Activated naive CD4-positive, alpha-beta T cell treated with anti-CD3 and anti-CD28 coated beads for 36 hours (primary cell): ENCODE results near the gene PTPRN2. TPM values are rescaled to one million over a fixed set of nuclear protein-coding genes. Genes with fewer than 3 reads are reported as not detected.
"Not testable (repeated sequence)": the region's sequence is repeated elsewhere in the genome, so short reads cannot be mapped to it uniquely, and the experiment has no call there.

Experiments used
- CTCF ChIA-PET: fragments of 350-600 bp; sonication (Branson Sonifier 250); formaldehyde crosslinking; loops from one replicate; lab custom pipeline; 2021; ENCODE audit warnings: antibody characterized with exemption; lab: Charles Lee
- DNase-seq: peaks from one replicate; pipeline ENCODE4 v3.0.0-alpha.2; 2020
- H3K27ac Mint-ChIP-seq: one replicate; pipeline ENCODE4 v1.8.0; 2021; ENCODE audit warnings: mild to moderate bottlenecking, mixed read lengths
- H3K27me3 Mint-ChIP-seq: one replicate; pipeline ENCODE4 v1.8.0; 2021; ENCODE audit warnings: low read depth, mixed read lengths
- H3K36me3 Mint-ChIP-seq: one replicate; pipeline ENCODE4 v1.8.0; 2021; ENCODE audit warnings: low read depth, mixed read lengths
- H3K4me1 Mint-ChIP-seq: one replicate; pipeline ENCODE4 v1.8.0; 2021; ENCODE audit warnings: low read depth, mixed read lengths
- H3K4me3 Mint-ChIP-seq: one replicate; pipeline ENCODE4 v1.8.0; 2021; ENCODE audit warnings: mild to moderate bottlenecking, moderate library complexity, mixed read lengths
- H3K9me3 Mint-ChIP-seq: one replicate; pipeline ENCODE4 v1.8.0; 2021; ENCODE audit warnings: mixed read lengths
- intact Hi-C: fragments of 100-400 bp; cut with micrococcal nuclease; formaldehyde crosslinking; loops from one replicate; pipeline ENCODE4 v1.15.1; 2023
- total RNA-seq, 2 experiments: library from RNA; stranded (reverse); gene quantifications; one replicate each; pipeline ENCODE4 v1.2.3, GENCODE V29; 2021

Gene PTPRN2
- total RNA-seq, 2 experiments from 2014 or later: 0.54 to 0.62 TPM

DNA sequence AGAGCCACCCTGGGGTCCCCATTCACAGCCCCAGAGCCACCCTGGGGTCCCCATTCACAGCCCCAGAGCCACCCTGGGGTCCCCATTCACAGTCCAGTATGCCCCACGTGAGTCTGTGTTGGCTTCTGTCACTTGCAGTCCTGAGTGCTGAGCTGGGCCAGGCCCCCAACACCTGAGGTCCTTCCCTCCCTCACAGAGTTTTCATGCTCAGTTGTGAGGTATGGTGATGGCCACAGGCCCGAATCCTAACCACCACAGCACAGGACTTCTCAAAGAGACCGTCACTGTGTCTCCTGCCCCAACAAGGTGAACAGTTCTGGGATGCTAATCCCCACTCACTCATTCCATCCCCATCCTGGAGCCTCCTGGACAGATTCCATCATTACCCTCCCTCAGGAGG is 239.2 kb downstream of the PTPRN2 start:
- no peak overlapping the region for H3K27ac Mint-ChIP-seq
- H3K4me3 Mint-ChIP-seq: no peak overlapping the region
- no peaks in the 10 kb centered on the region for H3K9me3 Mint-ChIP-seq
- DNase-seq: no peak
- CTCF ChIA-PET: no interaction called here
- H3K36me3 Mint-ChIP-seq: no peaks in the 10 kb centered on the region
- H3K27me3 Mint-ChIP-seq: no peaks in the 10 kb centered on the region
- no peaks in the 10 kb centered on the region for H3K4me1 Mint-ChIP-seq
- intact Hi-C loops: no loop called here

DNA sequence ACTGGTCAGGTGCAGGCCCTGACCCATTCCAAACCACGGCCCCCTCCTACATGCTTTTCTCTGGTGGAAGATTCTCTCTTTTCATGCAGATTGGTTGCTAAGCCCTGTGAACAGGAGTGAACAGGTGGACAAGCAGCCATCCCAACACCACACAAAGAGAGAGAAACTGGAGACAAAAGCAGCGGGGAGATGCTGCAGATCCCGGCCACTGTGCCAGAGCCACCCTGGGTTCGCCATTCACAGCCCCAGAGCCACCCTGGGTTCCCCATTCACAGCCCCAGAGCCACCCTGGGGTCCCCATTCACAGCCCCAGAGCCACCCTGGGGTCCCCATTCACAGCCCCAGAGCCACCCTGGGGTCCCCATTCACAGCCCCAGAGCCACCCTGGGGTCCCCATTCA is 239.6 kb downstream of the PTPRN2 start:
- CTCF ChIA-PET, intact Hi-C loops, H3K4me3 Mint-ChIP-seq, H3K27me3 Mint-ChIP-seq, H3K36me3 Mint-ChIP-seq, DNase-seq, H3K27ac Mint-ChIP-seq, H3K9me3 Mint-ChIP-seq, H3K4me1 Mint-ChIP-seq: not testable (repeated sequence)

DNA sequence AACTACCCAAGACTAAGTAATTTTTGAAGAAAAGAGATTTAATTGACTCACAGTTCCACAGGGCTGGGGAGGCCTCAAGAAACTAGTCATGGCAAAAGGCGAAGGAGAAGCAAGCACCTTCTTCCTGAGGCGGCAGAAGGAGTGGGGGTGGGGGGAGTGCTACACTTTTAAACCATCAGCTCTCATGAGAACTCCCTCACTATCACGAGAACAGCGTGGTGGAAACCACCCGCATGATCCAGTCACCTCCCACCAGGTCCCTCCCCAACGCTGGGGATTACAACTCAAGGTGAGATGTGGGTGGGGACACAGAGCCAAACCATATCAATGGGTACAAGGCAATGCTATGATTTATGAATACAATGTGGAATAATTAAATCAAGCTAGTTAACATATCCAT is 241.9 kb downstream of the PTPRN2 start:
- no peak overlapping the region for H3K4me3 Mint-ChIP-seq
- H3K27ac Mint-ChIP-seq: no peak overlapping the region
- no peak for DNase-seq
- no peaks in the 10 kb centered on the region for H3K4me1 Mint-ChIP-seq
- no peaks in the 10 kb centered on the region for H3K36me3 Mint-ChIP-seq
- H3K27me3 Mint-ChIP-seq: no peaks in the 10 kb centered on the region
- intact Hi-C loops: no loop called here
- CTCF ChIA-PET: no interaction called here
- peaks cover 12% of the 10 kb centered on the region for H3K9me3 Mint-ChIP-seq

DNA sequence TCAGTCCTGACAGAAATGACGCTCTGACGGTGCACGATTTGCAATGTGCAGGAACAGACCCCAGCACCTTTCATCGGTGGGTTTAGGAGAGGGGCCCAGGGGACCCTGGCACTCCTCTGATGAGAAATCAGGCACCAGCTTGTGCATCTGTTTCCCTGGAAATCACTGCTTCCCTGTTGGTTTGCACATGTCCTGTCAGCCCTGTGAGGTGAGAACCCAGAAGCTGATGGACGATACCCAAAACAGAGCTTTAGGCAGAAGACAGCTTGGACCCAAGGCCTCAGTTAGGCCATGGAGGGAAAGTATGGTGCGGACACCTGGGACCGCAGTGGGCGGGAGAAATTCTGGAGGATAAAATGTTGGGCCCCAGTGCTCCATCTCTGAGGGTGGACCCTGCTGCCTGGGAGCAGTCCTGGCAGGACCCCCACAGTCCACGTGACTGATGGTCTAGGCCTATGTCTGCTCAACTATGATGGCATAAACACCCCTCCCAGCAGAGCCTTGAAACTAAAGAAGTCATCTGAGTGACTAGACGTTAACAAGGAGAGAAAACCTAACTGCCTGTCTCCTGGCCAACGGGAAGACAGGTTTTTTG is 242.8 kb downstream of the PTPRN2 start:
- CTCF ChIA-PET: no interaction called here
- no peak for DNase-seq
- Mint-ChIP-seq H3K27ac (no peak overlapping the region), H3K36me3 (no peaks in the 10 kb centered on the region), H3K4me1 (no peaks in the 10 kb centered on the region), H3K4me3 (no peak overlapping the region), H3K9me3 (peaks cover 22% of the 10 kb centered on the region), H3K27me3 (no peaks in the 10 kb centered on the region)
- intact Hi-C loops: no loop called here

DNA sequence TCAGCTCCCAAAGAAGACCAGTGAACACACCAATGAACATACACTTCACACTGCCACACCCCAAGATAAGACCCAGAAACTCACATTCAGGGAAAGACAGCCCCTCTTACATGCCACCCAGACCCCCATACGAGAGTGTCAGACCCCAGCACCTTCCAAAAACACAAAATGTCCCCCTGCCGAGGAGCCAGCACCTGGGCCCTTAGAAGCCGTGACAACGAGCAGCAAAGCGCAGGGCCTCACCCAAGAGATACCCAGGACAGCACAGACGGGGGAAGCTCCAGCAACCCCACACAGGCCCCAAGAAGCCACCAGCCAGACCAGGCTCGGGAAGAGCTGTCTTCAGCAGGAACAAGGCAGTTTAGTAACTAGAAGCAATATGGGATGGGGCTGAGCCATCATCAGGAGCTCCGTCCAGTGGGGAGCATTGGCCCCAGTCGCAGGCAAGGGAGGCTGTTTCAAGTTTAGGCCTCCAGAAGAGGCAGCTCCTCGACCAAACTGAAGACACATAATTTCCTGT is 243.6 kb downstream of the PTPRN2 start:
- intact Hi-C loops: no loop called here
- DNase-seq: no peak
- peaks cover 22% of the 10 kb centered on the region for H3K9me3 Mint-ChIP-seq
- CTCF ChIA-PET: no interaction called here
- H3K27ac Mint-ChIP-seq: no peak overlapping the region
- no peaks in the 10 kb centered on the region for H3K36me3 Mint-ChIP-seq
- H3K4me1 Mint-ChIP-seq: no peaks in the 10 kb centered on the region
- H3K27me3 Mint-ChIP-seq: no peaks in the 10 kb centered on the region
- no peak overlapping the region for H3K4me3 Mint-ChIP-seq

DNA sequence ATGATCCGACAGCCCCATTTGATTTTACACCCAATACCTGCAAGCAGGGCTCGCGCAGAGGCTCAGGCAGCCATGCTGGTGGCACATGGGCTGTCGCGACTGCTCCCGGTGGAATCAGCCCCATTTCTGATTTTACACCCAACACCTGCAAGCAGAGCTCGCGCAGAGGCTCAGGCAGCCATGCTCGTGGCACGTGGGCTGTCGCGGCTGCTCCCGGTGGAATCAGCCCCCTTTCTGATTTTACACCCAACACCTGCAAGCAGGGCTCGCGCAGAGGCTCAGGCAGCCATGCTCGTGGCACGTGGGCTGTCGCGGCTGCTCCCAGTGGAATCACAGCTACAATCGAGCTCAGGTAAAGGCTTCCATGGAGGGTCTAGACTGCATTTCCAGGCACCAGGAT is 244.1 kb downstream of the PTPRN2 start:
- Mint-ChIP-seq H3K36me3 (no peaks in the 10 kb centered on the region), H3K4me3 (no peak overlapping the region), H3K9me3 (peaks cover 22% of the 10 kb centered on the region), H3K27ac (no peak overlapping the region), H3K4me1 (no peaks in the 10 kb centered on the region), H3K27me3 (no peaks in the 10 kb centered on the region)
- intact Hi-C loops: no loop called here
- no peak for DNase-seq
- CTCF ChIA-PET: no interaction called here

DNA sequence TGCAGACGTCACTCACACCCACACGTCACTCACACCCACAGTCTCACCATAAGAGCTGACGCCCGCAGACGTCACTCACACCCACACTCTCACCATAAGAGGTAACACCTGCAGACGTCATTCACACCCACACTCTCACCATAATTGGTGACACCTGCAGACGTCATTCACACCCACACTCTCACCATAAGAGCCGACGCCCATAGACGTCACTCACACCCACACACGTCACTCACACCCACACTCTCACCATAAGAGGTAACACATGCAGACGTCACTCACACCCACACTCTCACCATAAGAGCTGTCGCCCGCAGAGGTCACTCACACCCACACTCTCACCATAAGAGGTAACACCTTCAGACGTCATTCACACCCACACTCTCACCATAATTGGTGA is 246.5 kb downstream of the PTPRN2 start:
- DNase-seq, intact Hi-C loops, H3K4me1 Mint-ChIP-seq, H3K36me3 Mint-ChIP-seq, H3K4me3 Mint-ChIP-seq, H3K27ac Mint-ChIP-seq, CTCF ChIA-PET, H3K27me3 Mint-ChIP-seq: not testable (repeated sequence)
- peaks cover 34% of the 10 kb centered on the region for H3K9me3 Mint-ChIP-seq

DNA sequence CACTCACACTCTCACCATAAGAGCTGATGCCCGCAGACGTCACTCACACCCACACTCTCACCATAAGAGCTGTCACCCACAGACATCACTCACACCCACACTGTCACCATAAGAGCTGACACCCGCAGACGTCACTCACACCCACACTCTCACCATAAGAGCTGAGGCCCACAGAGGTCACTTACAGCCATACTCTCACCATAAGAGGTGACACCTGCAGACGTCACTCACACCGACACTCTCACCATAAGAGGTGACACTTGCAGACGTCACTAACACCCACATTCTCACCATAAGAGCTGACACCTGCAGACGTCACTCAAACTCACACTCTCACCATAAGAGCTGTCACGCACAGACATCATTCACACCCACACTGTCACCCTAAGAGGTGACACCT is 250.7 kb downstream of the PTPRN2 start:
- H3K27me3 Mint-ChIP-seq, H3K4me3 Mint-ChIP-seq, H3K36me3 Mint-ChIP-seq, intact Hi-C loops, H3K27ac Mint-ChIP-seq, CTCF ChIA-PET, H3K4me1 Mint-ChIP-seq, DNase-seq: not testable (repeated sequence)
- peaks cover 48% of the 10 kb centered on the region for H3K9me3 Mint-ChIP-seq

DNA sequence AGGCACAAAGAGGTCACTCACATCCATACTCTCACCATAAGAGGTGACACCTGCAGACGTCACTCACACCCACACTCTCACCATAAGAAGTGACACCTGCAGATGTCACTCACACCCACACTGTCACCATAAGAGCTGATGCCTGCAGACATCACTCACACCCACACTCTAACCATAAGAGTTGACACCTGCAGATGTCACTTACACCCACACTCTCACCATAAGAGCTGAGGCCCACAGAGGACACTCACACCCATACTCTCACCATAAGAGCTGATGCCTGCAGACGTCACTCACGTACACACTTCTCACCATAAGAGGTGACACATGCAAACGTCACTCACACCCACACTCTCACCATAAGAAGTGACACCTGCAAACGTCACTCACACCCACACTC is 255.1 kb downstream of the PTPRN2 start:
- peaks cover 39% of the 10 kb centered on the region for H3K9me3 Mint-ChIP-seq
- CTCF ChIA-PET, intact Hi-C loops, H3K27me3 Mint-ChIP-seq, DNase-seq, H3K4me3 Mint-ChIP-seq, H3K36me3 Mint-ChIP-seq, H3K27ac Mint-ChIP-seq, H3K4me1 Mint-ChIP-seq: not testable (repeated sequence)

DNA sequence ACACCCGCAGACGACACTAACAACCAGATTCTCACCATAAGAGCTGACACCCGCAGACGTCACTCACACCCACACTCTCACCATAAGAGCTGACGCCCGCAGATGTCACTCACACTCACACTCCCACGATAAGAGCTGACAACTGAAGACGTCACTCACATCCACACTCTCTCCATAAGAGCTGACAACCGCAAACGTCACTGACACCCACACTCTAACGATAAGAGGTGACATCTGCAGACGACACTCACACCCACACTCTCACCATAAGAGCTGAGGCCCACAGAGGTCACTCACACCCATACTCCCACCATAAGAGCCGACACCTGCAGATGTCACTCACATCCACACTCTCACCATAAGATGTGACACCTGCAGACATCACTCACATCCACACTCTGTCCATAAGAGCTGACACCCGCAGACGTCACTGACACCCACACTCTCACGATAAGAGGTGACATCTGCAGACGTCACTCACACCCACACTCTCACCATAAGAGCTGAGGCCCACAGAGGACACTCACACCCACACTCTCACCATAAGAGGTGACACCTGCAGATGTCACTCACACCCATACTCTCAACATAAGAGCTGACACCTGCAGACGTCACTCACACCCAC is 255.7 kb downstream of the PTPRN2 start:
- H3K4me3 Mint-ChIP-seq, intact Hi-C loops, H3K27me3 Mint-ChIP-seq, DNase-seq, H3K4me1 Mint-ChIP-seq, H3K36me3 Mint-ChIP-seq, H3K27ac Mint-ChIP-seq, CTCF ChIA-PET: not testable (repeated sequence)
- H3K9me3 Mint-ChIP-seq: peaks cover 41% of the 10 kb centered on the region

DNA sequence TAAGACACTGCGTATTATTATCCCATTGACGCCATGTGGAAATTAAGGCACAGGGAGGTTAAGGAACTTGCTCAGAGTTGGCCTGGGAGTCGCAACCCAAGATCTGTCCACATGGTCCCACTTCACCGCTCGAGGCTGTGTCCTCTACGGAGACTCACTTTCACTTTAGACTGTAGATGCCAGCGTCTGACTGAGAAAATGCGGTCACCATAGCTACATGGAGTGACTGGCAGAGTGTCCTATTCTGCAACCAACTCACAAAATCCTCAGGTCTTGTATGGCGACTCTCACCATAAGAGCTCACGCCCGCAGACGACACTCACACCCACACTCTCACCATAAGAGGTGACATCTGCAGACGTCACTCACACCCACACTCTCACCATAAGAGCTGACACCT is 257.9 kb downstream of the PTPRN2 start:
- intact Hi-C loops: no loop called here
- H3K36me3 Mint-ChIP-seq: no peaks in the 10 kb centered on the region
- CTCF ChIA-PET: no interaction called here
- no peak overlapping the region for H3K27ac Mint-ChIP-seq
- no peak for DNase-seq
- H3K4me1 Mint-ChIP-seq: no peaks in the 10 kb centered on the region
- peaks cover 39% of the 10 kb centered on the region for H3K9me3 Mint-ChIP-seq
- peaks cover 2% of the 10 kb centered on the region for H3K27me3 Mint-ChIP-seq
- no peak overlapping the region for H3K4me3 Mint-ChIP-seq

DNA sequence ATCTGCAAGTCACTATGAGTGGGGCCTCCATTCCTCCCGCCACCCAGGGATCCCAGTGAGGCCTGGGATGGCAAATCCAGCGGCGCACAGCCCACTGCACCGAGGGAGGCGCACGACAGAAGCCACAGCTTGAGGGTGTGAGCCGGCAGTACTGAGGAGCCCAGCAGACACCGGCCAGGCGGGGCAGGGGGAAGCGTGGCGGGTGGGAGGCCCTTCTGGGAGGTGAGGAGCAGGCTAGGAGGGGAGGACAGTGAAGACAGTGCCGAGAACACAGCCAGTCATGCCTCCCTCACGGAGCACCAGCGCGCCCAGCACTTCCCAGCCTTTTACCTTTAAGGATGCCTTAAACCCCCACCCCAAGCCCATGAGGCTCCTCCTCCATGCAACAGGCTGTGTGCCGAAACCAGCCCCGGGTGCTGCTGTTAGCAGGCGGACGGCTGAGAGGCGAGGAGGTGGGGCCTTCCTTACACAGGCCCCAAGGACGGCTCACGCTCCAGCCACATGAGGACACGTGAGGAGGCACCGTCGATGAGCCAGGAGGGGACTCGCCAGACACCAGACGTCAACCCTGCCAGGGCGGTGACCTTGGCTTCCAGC is 258.5 kb downstream of the PTPRN2 start:
- H3K27me3 Mint-ChIP-seq: peaks cover 2% of the 10 kb centered on the region
- intact Hi-C loops: no loop called here

More for the DNA sequence above, 258.5 kb downstream of the PTPRN2 start:
- Mint-ChIP-seq H3K27ac (no peak overlapping the region), H3K4me1 (no peaks in the 10 kb centered on the region), H3K4me3 (no peak overlapping the region), H3K36me3 (no peaks in the 10 kb centered on the region), H3K9me3 (peaks cover 36% of the 10 kb centered on the region)
- DNase-seq: no peak
- CTCF ChIA-PET: no interaction called here
